C4-2B (cell line): Measurements from ENCODE around the gene PRKCB.

ENCODE experiments used
- CTCF ChIP-seq: fragments of 450-650 bp; conservative IDR thresholded peaks from 2 replicates; pipeline ENCODE4 v1.5.1; 2017; ENCODE audit warnings: mild to moderate bottlenecking
- ZFX ChIP-seq: fragments of 450-650 bp; IDR thresholded peaks from 2 replicates; pipeline ENCODE4 v1.6.1; 2017

GRCh38 chr16:23821467-23821866 lies 14.3 kb upstream of the PRKCB start:
- no peak for TF ChIP-seq CTCF
- TF ChIP-seq ZFX, result no peak
